ENCODE results near the gene INTS6. TPM values are rescaled to one million over a fixed set of nuclear protein-coding genes. Genes with fewer than 3 reads are reported as not detected.

INTS6 gene
- total RNA-seq, 1 donor from 2014 or later = 44.7 TPM

DNA sequence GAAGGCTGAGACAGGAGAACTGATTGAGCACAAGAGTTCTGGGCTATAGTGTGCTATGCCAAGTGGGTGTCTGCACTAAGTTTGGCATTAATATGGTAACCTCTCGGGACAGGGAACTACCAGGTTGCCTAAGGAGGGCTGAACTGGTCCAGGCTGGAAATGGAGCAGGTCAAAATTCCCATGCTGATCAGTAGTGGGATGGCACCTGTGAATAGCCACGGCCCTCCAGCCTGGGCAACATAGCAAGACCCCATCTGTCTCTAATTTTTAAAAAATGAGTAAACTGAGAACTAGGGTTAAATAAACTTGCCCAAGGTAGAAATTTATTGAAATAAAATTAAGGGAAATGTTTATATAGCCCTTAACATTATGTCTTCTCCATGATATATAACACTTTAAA lies 17.0 kb upstream of the INTS6 start:
- no peak overlapping the region for H3K27ac Mint-ChIP-seq
- DNase-seq (ENCODE audit: extremely low spot score, unreplicated experiment) = no peak
- no peaks in the 10 kb centered on the region for H3K4me1 Mint-ChIP-seq (ENCODE audit: unreplicated experiment)
- H3K4me3 Mint-ChIP-seq = no peak overlapping the region
- no peaks in the 10 kb centered on the region for H3K27me3 Mint-ChIP-seq
- no peak for TF ChIP-seq CTCF (conservative IDR thresholded peaks at IDR 0.05)
- H3K9me3 Mint-ChIP-seq = no peaks in the 10 kb centered on the region
- H3K36me3 Mint-ChIP-seq = no peaks in the 10 kb centered on the region

DNA sequence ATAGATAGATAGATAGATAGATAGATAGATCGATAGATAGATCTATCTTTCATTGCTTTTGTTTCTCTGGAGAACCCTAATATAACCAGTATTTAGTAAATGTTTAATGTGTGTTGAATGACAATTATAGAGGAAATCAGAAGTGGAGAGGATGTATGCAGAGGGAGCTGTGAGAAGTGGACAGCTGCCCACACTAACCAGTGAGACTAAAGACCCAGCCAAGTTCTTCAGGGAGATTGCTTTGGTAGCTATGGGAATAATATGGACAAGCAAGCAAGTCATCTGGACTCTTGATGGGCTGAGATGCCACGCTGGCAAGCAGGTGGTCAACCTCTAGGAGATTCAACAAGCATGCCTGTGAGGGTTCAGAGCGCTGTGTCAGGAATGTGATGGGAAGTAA lies 14.9 kb upstream of the INTS6 start:
- no peaks in the 10 kb centered on the region for H3K4me1 Mint-ChIP-seq (ENCODE audit: unreplicated experiment)
- DNase-seq (ENCODE audit: extremely low spot score, unreplicated experiment) = no peak
- no peak for TF ChIP-seq CTCF (conservative IDR thresholded peaks at IDR 0.05)
- no peaks in the 10 kb centered on the region for H3K9me3 Mint-ChIP-seq
- H3K36me3 Mint-ChIP-seq = no peaks in the 10 kb centered on the region
- no peak overlapping the region for H3K27ac Mint-ChIP-seq
- H3K4me3 Mint-ChIP-seq = no peak overlapping the region
- no peaks in the 10 kb centered on the region for H3K27me3 Mint-ChIP-seq

DNA sequence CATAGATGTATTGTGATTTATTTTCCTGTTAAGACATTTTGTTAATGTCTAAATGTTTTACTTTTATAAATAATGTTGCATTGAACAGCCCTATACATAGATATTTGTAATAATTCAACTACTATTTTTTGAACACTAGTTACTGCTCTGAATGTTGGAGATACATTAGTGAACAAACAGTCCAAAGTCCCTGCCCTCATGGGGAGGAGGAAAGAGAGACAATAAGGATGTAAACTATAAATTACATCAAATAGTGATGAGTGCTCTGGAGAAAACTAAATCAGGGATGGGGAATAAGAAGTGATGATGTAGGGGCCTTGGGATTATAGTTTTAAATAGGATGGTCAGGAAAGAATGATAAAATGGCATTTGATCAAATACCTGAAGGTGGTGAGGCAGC lies 12.3 kb upstream of the INTS6 start:
- Mint-ChIP-seq H3K36me3 (no peaks in the 10 kb centered on the region), H3K4me3 (no peak overlapping the region), H3K27me3 (no peaks in the 10 kb centered on the region), H3K4me1 (ENCODE audit: unreplicated experiment) (no peaks in the 10 kb centered on the region), H3K27ac (no peak overlapping the region), H3K9me3 (no peaks in the 10 kb centered on the region)
- no peak for TF ChIP-seq CTCF (conservative IDR thresholded peaks at IDR 0.05)
- no peak for DNase-seq (ENCODE audit: extremely low spot score, unreplicated experiment)

DNA sequence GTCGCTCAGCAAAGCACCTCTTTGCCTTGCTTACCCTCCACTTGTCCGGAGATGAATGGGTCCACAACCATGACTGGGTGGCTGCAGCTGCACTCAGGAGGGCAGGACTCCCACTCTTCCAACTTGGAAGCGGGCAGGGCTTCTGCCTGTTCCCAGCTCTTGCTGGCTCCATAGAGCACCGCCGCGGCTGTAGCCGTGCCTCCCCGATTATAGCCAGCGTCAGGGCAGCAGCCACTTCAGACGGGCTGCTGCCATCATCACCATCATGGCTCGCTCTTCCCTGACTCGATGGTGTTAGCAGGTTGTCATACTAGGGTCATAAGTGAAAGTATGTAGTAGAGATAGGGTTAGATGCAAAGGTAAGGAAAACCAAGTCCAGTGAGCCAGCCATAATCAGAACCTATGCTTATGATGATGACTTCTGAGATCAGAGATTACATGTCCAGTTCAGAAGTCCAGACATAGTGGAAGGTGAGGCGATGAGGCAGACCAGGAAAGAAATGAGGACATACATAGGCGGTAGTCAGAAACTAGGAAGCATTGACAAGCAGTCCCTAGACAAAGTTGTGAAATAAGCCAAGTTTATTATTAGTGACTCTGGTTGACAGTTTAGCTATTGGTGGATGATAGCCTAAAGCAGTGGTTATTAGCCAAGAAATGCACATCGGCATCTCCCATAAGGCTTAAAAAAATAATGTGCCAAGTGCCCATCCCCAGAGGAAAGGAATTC lies 4.4 kb upstream of the INTS6 start:
- Mint-ChIP-seq H3K27ac (no peak overlapping the region), H3K4me1 (ENCODE audit: unreplicated experiment) (peaks cover 4% of the 10 kb centered on the region), H3K36me3 (peaks cover 26% of the 10 kb centered on the region), H3K27me3 (peaks cover 4% of the 10 kb centered on the region), H3K9me3 (no peaks in the 10 kb centered on the region), H3K4me3 (no peak overlapping the region)
- no peak for TF ChIP-seq CTCF (conservative IDR thresholded peaks at IDR 0.05)
- no peak for DNase-seq (ENCODE audit: extremely low spot score, unreplicated experiment)

- H3K36me3 Mint-ChIP-seq = peaks cover 26% of the 10 kb centered on the region
- no peak overlapping the region for H3K27ac Mint-ChIP-seq
- H3K27me3 Mint-ChIP-seq = peaks cover 4% of the 10 kb centered on the region
- H3K4me1 Mint-ChIP-seq (ENCODE audit: unreplicated experiment) = peaks cover 4% of the 10 kb centered on the region
- H3K4me3 Mint-ChIP-seq = no peak overlapping the region
- no peaks in the 10 kb centered on the region for H3K9me3 Mint-ChIP-seq
- DNase-seq (ENCODE audit: extremely low spot score, unreplicated experiment) = no peak
- TF ChIP-seq CTCF (conservative IDR thresholded peaks at IDR 0.05) = no peak
Measured at GRCh38 chr13:51456510-51456909, 3.7 kb upstream of the INTS6 start.

Data from type B pancreatic cell (in vitro differentiated cells).